ENCODE data around the gene TTL. TPM values are rescaled to one million over a fixed set of nuclear protein-coding genes. Genes with fewer than 3 reads are reported as not detected.

Gene TTL
- total and polyA plus RNA-seq, 2 donors from 2014 or later, result 11.1 to 23.5 TPM

GRCh38 chr2:112583497-112584133 lies 101.7 kb downstream of the TTL start:
- Histone ChIP-seq H3K9me3 (ENCODE audit: control insufficient read depth in 2 of 3, insufficient read depth in 1 of 3, low read length in 3 of 3) (no peaks in the 10 kb centered on the region), H3K27me3 (ENCODE audit: control insufficient read depth, insufficient read depth, low read length) (no peaks in the 10 kb centered on the region), H3K4me3 (ENCODE audit: low read length in 3 of 3) (peak overlapping the region; percentile 93 to 98 (median 97)), H3K27ac (ENCODE audit: low read depth in 2 of 2, low read length in 2 of 2) (peak overlapping the region; percentile 61 to 97), H3K4me1 (ENCODE audit: control insufficient read depth in 2 of 3, insufficient read depth in 2 of 3, low read depth in 1 of 3, low read length in 3 of 3) (peaks cover 2 to 19% (median 11%) of the 10 kb centered on the region in 3 donors), H3K9ac (ENCODE audit: low read length in 3 of 3) (peak overlapping the region; percentile 71 to 96 (median 89)), H3K36me3 (ENCODE audit: control insufficient read depth in 2 of 3, insufficient read depth in 3 of 3, low read length in 3 of 3) (peaks cover 2 to 11% (median 2%) of the 10 kb centered on the region in 3 donors)
- intact Hi-C loops (cut with DNase I), result no loop called here
- DNase-seq (peak in 1 of 5 donors; percentile 37), FAIRE-seq (no peak)
- TF ChIP-seq, protein P1, sequence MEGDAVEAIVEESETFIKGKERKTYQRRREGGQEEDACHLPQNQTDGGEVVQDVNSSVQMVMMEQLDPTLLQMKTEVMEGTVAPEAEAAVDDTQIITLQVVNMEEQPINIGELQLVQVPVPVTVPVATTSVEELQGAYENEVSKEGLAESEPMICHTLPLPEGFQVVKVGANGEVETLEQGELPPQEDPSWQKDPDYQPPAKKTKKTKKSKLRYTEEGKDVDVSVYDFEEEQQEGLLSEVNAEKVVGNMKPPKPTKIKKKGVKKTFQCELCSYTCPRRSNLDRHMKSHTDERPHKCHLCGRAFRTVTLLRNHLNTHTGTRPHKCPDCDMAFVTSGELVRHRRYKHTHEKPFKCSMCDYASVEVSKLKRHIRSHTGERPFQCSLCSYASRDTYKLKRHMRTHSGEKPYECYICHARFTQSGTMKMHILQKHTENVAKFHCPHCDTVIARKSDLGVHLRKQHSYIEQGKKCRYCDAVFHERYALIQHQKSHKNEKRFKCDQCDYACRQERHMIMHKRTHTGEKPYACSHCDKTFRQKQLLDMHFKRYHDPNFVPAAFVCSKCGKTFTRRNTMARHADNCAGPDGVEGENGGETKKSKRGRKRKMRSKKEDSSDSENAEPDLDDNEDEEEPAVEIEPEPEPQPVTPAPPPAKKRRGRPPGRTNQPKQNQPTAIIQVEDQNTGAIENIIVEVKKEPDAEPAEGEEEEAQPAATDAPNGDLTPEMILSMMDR (IDR thresholded peaks at IDR 0.05; ENCODE audit: borderline replicate concordance, extremely low read depth, insufficient read depth), result peak; percentile 5

DNA sequence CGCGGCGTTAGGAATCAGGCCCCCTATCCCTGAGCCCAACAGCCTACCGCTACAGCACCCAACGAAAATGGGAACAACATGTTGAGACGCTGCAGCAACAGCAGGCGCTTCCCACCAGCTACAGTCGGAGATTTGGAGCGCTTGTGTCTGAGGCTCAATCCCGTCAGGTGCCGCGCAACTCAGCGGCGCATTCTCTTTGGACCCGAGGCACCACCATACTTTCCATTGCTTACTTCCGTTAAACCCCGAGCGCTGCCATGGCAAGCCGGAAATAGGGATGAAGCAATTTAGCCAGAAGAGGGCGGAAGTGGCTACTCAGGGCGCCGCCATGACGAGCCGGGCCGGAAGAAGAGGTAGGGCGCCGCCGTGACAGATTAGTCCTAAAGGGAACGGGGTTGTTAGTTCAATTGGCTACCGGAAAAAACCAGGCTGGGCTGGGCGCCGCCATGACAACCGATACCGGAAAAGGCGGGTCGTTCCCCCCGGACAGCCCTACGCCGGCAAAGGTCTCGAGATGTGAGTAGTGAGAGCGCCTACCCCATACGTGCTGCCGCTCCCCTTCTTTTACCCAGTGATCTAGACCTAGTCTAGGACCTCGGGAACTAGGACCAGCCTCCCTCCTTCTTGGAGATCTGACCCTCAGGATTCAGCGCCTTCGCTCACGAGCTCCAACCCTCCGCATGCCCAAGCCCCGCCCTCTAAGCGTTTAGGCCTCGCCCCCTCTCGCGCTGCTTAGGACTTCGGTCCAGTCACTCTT lies 102.4 kb downstream of the TTL start, which contains the start of gene CHCHD5:
CHCHD5 (plus strand) TSS at position 476 of the 757 bp plus-strand sequence; CDS start at position 515, 39 bp downstream.
- Histone ChIP-seq H3K27me3 (ENCODE audit: control insufficient read depth, insufficient read depth, low read length) (no peaks in the 10 kb centered on the region), H3K4me1 (ENCODE audit: control insufficient read depth in 2 of 3, insufficient read depth in 2 of 3, low read depth in 1 of 3, low read length in 3 of 3) (peaks cover 2 to 19% (median 11%) of the 10 kb centered on the region in 3 donors), H3K4me3 (ENCODE audit: low read length in 3 of 3) (peak within 1 kb of the TSS; percentile 93 to 98 (median 97)), H3K9ac (ENCODE audit: low read length in 3 of 3) (peak within 1 kb of the TSS; percentile 71 to 96 (median 89)), H3K9me3 (ENCODE audit: control insufficient read depth in 2 of 3, insufficient read depth in 1 of 3, low read length in 3 of 3) (no peaks in the 10 kb centered on the region), H3K27ac (ENCODE audit: low read depth in 2 of 2, low read length in 2 of 2) (peak within 1 kb of the TSS; percentile 61 to 97), H3K36me3 (ENCODE audit: control insufficient read depth in 2 of 3, insufficient read depth in 3 of 3, low read length in 3 of 3) (peaks cover 2 to 14% (median 2%) of the 10 kb centered on the region in 3 donors)
- intact Hi-C loops (cut with DNase I), result no loop called here
- FAIRE-seq (peak; percentile 56), DNase-seq (peak; percentile 97 to 99 (median 97))
- TF ChIP-seq, protein P1 (IDR thresholded peaks at IDR 0.05; ENCODE audit: borderline replicate concordance, extremely low read depth, insufficient read depth), result peak; percentile 5

DNA sequence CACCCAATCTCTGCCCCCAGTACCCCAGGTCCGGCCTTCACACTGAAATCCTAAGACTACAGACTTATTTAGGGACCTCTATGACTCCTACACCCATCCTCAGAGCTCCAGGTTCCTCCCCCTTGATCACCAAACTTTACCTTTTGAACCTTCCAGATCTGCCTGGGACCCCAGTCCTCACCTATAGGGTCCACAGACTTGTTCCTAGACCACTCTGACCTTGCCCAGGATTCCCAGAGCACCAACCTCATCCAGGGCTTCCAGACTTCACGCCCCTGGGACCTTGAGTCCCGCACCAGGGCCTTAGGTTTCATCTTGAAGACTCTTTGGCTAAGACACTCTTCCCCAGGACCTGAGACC lies 102.9 kb downstream of the TTL start:
- TF ChIP-seq, protein P1 (IDR thresholded peaks at IDR 0.05; ENCODE audit: borderline replicate concordance, extremely low read depth, insufficient read depth), result no peak
- Histone ChIP-seq H3K4me3 (ENCODE audit: low read length in 3 of 3) (peak overlapping the region; percentile 93 to 98 (median 97)), H3K9me3 (ENCODE audit: control insufficient read depth in 2 of 3, insufficient read depth in 1 of 3, low read length in 3 of 3) (no peaks in the 10 kb centered on the region), H3K27ac (ENCODE audit: low read depth in 2 of 2, low read length in 2 of 2) (peak overlapping the region; percentile 61 to 97), H3K4me1 (ENCODE audit: control insufficient read depth in 2 of 3, insufficient read depth in 2 of 3, low read depth in 1 of 3, low read length in 3 of 3) (peaks cover 2 to 19% (median 11%) of the 10 kb centered on the region in 3 donors), H3K27me3 (ENCODE audit: control insufficient read depth, insufficient read depth, low read length) (no peaks in the 10 kb centered on the region), H3K9ac (ENCODE audit: low read length in 3 of 3) (peak overlapping the region; percentile 1 to 96 (median 89)), H3K36me3 (ENCODE audit: control insufficient read depth in 2 of 3, insufficient read depth in 3 of 3, low read length in 3 of 3) (peaks cover 2 to 14% (median 2%) of the 10 kb centered on the region in 3 donors)
- no peak for FAIRE-seq
- intact Hi-C loops (cut with DNase I), result no loop called here
- DNase-seq, result no peak
